BJ (cell line): Measurements from ENCODE around the gene RCAN2. TPM values are rescaled to one million over a fixed set of nuclear protein-coding genes. Genes with fewer than 3 reads are reported as not detected.

Experiments
- CTCF ChIA-PET: fragments of 350-600 bp; formaldehyde crosslinking; extraction: SDS; loops from one replicate; lab custom pipeline; 2021; ENCODE audit warnings: antibody characterized with exemption, inconsistent platforms; lab: Yijun Ruan, JAX
- POLR2A ChIA-PET: fragments of 300-600 bp; sonication (Branson Sonifier 250); formaldehyde crosslinking; extraction: SDS; loops from one replicate; lab custom pipeline; 2021; ENCODE audit warnings: antibody characterized with exemption; lab: Charles Lee
- DNase-seq: peaks from one replicate; pipeline ENCODE4 v3.0.0-alpha.2; 2011; ENCODE audit warnings: low read depth
- H3K27me3 ChIP-seq: 2 replicates; pipeline ENCODE4 v1.6.0; 2011; ENCODE audit warnings: low read length; ENCODE audit not compliant: control insufficient read depth, insufficient read depth
- H3K36me3 ChIP-seq: 2 replicates; pipeline ENCODE4 v1.5.1; 2011; ENCODE audit warnings: low read length; ENCODE audit not compliant: control insufficient read depth, insufficient read depth
- H3K4me3 ChIP-seq: 2 replicates; pipeline ENCODE4 v1.5.1; 2011; ENCODE audit warnings: low read depth, mild to moderate bottlenecking, control low read depth, low read length
- CTCF ChIP-seq: IDR thresholded peaks from 2 replicates; pipeline ENCODE4 v1.5.1; 2011; ENCODE audit warnings: low read depth, mild to moderate bottlenecking, control low read depth, inconsistent platforms, low read length, moderate library complexity; ENCODE audit not compliant: insufficient read depth
- polyA plus RNA-seq: library from polyadenylated mRNA; depleted of rRNA; stranded (reverse); fragments of >200 nt; gene quantifications from 2 replicates; pipeline ENCODE4 v1.2.3, GENCODE V29; 2011

Gene RCAN2
- polyA plus RNA-seq, 1 experiment = 5.9 TPM

- Histone ChIP-seq H3K4me3 (no peak overlapping the region), H3K36me3 (no peaks in the 10 kb centered on the region), H3K27me3 (no peaks in the 10 kb centered on the region)
- POLR2A ChIA-PET = no interaction called here
- CTCF ChIA-PET = no interaction called here
- DNase-seq = no peak
- no peak for TF ChIP-seq CTCF
Measured at GRCh38 chr6:46291275-46291633, 200.0 kb downstream of the RCAN2 start.

GRCh38 chr6:46290421-46291274 is 200.6 kb downstream of the RCAN2 start:
- TF ChIP-seq CTCF = no peak
- no peaks in the 10 kb centered on the region for H3K27me3 ChIP-seq
- no peaks in the 10 kb centered on the region for H3K36me3 ChIP-seq
- DNase-seq = no peak
- POLR2A ChIA-PET = no interaction called here
- CTCF ChIA-PET = interaction anchor here (0.9 kb wide), 1 partner anchor 14 kb away, joined by 4 read pairs; no protein-coding TSS in a partner anchor
- H3K4me3 ChIP-seq = no peak overlapping the region

GRCh38 chr6:46289898-46290297 is 201.4 kb downstream of the RCAN2 start:
- ChIA-PET POLR2A (no interaction called here), CTCF (interaction anchor here (0.9 kb wide), 1 partner anchor 14 kb away, joined by 4 read pairs; no protein-coding TSS in a partner anchor)
- Histone ChIP-seq H3K4me3 (no peak overlapping the region), H3K27me3 (no peaks in the 10 kb centered on the region), H3K36me3 (no peaks in the 10 kb centered on the region)
- DNase-seq = no peak
- no peak for TF ChIP-seq CTCF

- no peak overlapping the region for H3K4me3 ChIP-seq
- no peak for TF ChIP-seq CTCF
- no peak for DNase-seq
- ChIA-PET POLR2A (no interaction called here), CTCF (interaction anchor here (0.6 kb wide), 1 partner anchor 866 kb away, joined by 3 read pairs; no protein-coding TSS in a partner anchor)
- H3K36me3 ChIP-seq = no peaks in the 10 kb centered on the region
- H3K27me3 ChIP-seq = no peaks in the 10 kb centered on the region
Measured at GRCh38 chr6:46288835-46289234, 202.4 kb downstream of the RCAN2 start.

- ChIA-PET CTCF (no interaction called here), POLR2A (no interaction called here)
- Histone ChIP-seq H3K36me3 (no peaks in the 10 kb centered on the region), H3K27me3 (no peaks in the 10 kb centered on the region), H3K4me3 (no peak overlapping the region)
- TF ChIP-seq CTCF = no peak
- DNase-seq = no peak
Measured at GRCh38 chr6:46287681-46288080, 203.6 kb downstream of the RCAN2 start.
